Caco-2 (cell line): ENCODE measurements around the gene DNAJA3. TPM values are rescaled to one million over a fixed set of nuclear protein-coding genes. Genes with fewer than 3 reads are reported as not detected.

Experiments
- Bru-seq: library from RNA; stranded (reverse); fragments of 400-500 nt; gene quantifications from one replicate; lab custom pipeline; 2021; lab: Mats Ljungman, UMichigan
- BruChase-seq, 2 experiments: library from RNA; stranded (reverse); fragments of 400-500 nt; gene quantifications; one replicate each; lab custom pipeline; 2021; lab: Mats Ljungman, UMichigan
- BruUV-seq: library from RNA; stranded (reverse); fragments of 400-500 nt; replicated peaks from 2 replicates; lab custom pipeline; 2021; lab: Mats Ljungman, UMichigan
- CTCF ChIA-PET: fragments of 300-600 bp; sonication (Branson Sonifier 250); formaldehyde crosslinking; loops from one replicate; lab custom pipeline; 2022; ENCODE audit warnings: antibody characterized with exemption; lab: Charles Lee
- POLR2A ChIA-PET: fragments of 300-600 bp; sonication (Branson Sonifier 250); formaldehyde crosslinking; loops from one replicate; lab custom pipeline; 2022; ENCODE audit warnings: antibody characterized with exemption; lab: Charles Lee
- DNase-seq, 2 experiments: peaks; one replicate each; pipeline versions ENCODE4 v3.0.0 to v3.0.0-alpha.2; 2020 to 2022
- H3K27me3 ChIP-seq: replicated peaks from 2 replicates; pipeline ENCODE4 v1.6.0; 2011; ENCODE audit warnings: low read length; ENCODE audit not compliant: control insufficient read depth, insufficient read depth
- H3K36me3 ChIP-seq: 2 replicates; pipeline ENCODE4 v1.5.1; 2011; ENCODE audit warnings: low read length; ENCODE audit not compliant: control insufficient read depth, insufficient read depth
- H3K4me1 ChIP-seq: fragments of 250-450 bp; sonication (Bioruptor Pico); 2 replicates; pipeline ENCODE4 v1.5.1; 2020; ENCODE audit warnings: mild to moderate bottlenecking
- H3K4me3 ChIP-seq: 2 replicates; pipeline ENCODE4 v1.5.1; 2011; ENCODE audit warnings: low read depth, mild to moderate bottlenecking, control low read depth, low read length
- H3K9me3 ChIP-seq: fragments of 250-450 bp; sonication (Bioruptor Pico); 2 replicates; pipeline ENCODE4 v1.5.1; 2020; ENCODE audit warnings: mild to moderate bottlenecking, moderate library complexity
- H3K27ac Mint-ChIP-seq: one replicate; pipeline ENCODE4 v1.8.0; 2022; ENCODE audit warnings: mixed read lengths; ENCODE audit not compliant: unreplicated experiment
- H3K27me3 Mint-ChIP-seq: one replicate; pipeline ENCODE4 v1.8.0; 2022; ENCODE audit warnings: mixed read lengths; ENCODE audit not compliant: insufficient read depth, unreplicated experiment
- H3K36me3 Mint-ChIP-seq: one replicate; pipeline ENCODE4 v1.8.0; 2022; ENCODE audit warnings: mild to moderate bottlenecking, mixed read lengths; ENCODE audit not compliant: insufficient read depth, unreplicated experiment
- H3K4me1 Mint-ChIP-seq: one replicate; pipeline ENCODE4 v1.8.0; 2022; ENCODE audit warnings: low read depth, mixed read lengths; ENCODE audit not compliant: unreplicated experiment
- H3K4me3 Mint-ChIP-seq: one replicate; pipeline ENCODE4 v1.8.0; 2022; ENCODE audit warnings: mild to moderate bottlenecking, moderate library complexity, mixed read lengths; ENCODE audit not compliant: unreplicated experiment
- H3K9me3 Mint-ChIP-seq: one replicate; pipeline ENCODE4 v1.8.0; 2022; ENCODE audit warnings: mixed read lengths; ENCODE audit not compliant: unreplicated experiment
- CTCF ChIP-seq, 2 experiments: fragments of 200-600 bp in 1 of 2; IDR thresholded peaks; 1 replicate in 1 of 2; 2 replicates in 1 of 2; pipeline versions ENCODE4 v1.5.1 to v1.8.0; 2011 to 2022; ENCODE audit warnings: antibody characterized with exemption in 1 of 2, control low read depth in 1 of 2, inconsistent platforms in 1 of 2, low read depth in 1 of 2, low read length in 1 of 2, mild to moderate bottlenecking in 1 of 2, moderate library complexity in 1 of 2; ENCODE audit not compliant: insufficient read depth in 1 of 2, severe bottlenecking in 1 of 2, unreplicated experiment in 1 of 2
- intact Hi-C: fragments of 100-400 bp; cut with micrococcal nuclease; formaldehyde crosslinking; loops from one replicate; pipeline ENCODE4 v1.10.0; 2022; ENCODE audit not compliant: unreplicated experiment
- long read RNA-seq: library from polyadenylated mRNA; stranded (forward); transcript quantifications from one replicate; pipeline ENCODE4 v2.0.0, GENCODE V29; 2022
- total RNA-seq: library from RNA; stranded (reverse); gene quantifications from 2 replicates; pipeline ENCODE4 v1.2.3, GENCODE V29; 2022

Gene DNAJA3
- total RNA-seq = 77.1 and 79.6 TPM in 2 replicates
- Bru-seq, nascent RNA = percentile 75 among the genes with signal in this experiment
- percentile 78 among the genes with signal in this experiment for BruChase-seq, experiment 1, labeled RNA remaining after a 2-hour chase
- percentile 85 among the genes with signal in this experiment for BruChase-seq, experiment 2, labeled RNA remaining after a 6-hour chase
- long read RNA-seq, transcript DNAJA3-201 (12 exons, 2,763 nt) = minor isoform, 58 of 211 reads
- long read RNA-seq, transcript DNAJA3-202 (11 exons, 2,591 nt) = major isoform, 112 of 211 reads
- long read RNA-seq, partial matches to known transcripts = 10 of 211 reads
- long read RNA-seq, other reads (novel, unspliced or antisense) = 31 of 211 reads

DNA sequence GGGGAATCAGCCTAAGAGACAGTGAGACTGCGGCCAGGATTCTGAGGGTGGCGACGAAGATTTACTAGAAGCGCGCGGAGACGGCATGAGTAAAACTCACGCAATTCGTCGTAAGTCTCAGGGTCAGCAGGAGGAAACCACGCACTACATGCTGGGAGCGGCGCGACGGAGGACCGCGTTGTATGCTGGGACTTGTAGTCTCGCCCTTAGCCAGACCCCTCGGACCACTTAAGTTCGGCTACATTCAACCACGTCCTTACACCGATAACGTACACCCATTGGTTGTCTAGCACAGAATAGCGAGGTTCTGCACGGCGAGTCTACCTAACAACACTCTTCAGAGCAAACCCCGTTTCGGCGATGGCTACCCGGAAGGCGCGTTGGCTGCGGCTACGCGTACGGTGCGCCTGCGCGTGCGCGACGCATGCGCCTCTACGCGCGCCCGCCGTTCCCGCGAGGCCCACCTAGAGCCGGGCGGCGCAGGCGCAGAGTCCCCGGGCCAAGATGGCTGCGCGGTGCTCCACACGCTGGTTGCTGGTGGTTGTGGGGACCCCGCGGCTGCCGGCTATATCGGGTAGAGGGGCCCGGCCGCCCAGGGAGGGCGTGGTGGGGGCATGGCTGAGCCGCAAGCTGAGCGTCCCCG is at the start of gene DNAJA3:
Gene DNAJA3 (plus strand): TSS at position 491 of the 643 bp plus-strand sequence. CDS start 14 bp downstream, at position 505.
- Histone ChIP-seq H3K4me3 (peak within 1 kb of the TSS; percentile 50), H3K4me1 (peaks cover 9% of the 10 kb centered on the region; the same call in 1 of the 2 replicates), H3K9me3 (no peaks in the 10 kb centered on the region), H3K27me3 (no peaks in the 10 kb centered on the region), H3K36me3 (no peaks in the 10 kb centered on the region)
- Mint-ChIP-seq H3K4me3 (peak within 1 kb of the TSS; percentile 94), H3K27me3 (no peaks in the 10 kb centered on the region), H3K27ac (peak within 1 kb of the TSS; percentile 99), H3K9me3 (no peaks in the 10 kb centered on the region), H3K36me3 (peaks cover 37% of the 10 kb centered on the region), H3K4me1 (peaks cover 6% of the 10 kb centered on the region)
- BruUV-seq = no TSS peak
- ChIA-PET POLR2A (no interaction called here), CTCF (no interaction called here)
- no peak for TF ChIP-seq CTCF (IDR thresholded peaks at IDR 0.05; ENCODE audit: insufficient read depth in 1 of 2, low read depth in 1 of 2, low read length in 1 of 2, severe bottlenecking in 1 of 2, unreplicated experiment in 1 of 2)
- peak; percentile 89 to 91 for DNase-seq
- intact Hi-C loops = loop anchor here (5.0 kb wide), 2 partner anchors 52 to 187 kb away; partner anchors contain the start of genes HMOX2 and UBALD1

GRCh38 chr16:4376126-4376892 is 49.4 kb upstream of the DNAJA3 start:
- intact Hi-C loops = no loop called here
- Mint-ChIP-seq H3K27ac (no peak overlapping the region), H3K4me1 (no peaks in the 10 kb centered on the region), H3K27me3 (no peaks in the 10 kb centered on the region), H3K9me3 (no peaks in the 10 kb centered on the region), H3K4me3 (no peak overlapping the region), H3K36me3 (peaks cover 7% of the 10 kb centered on the region)
- DNase-seq = no peak
- ChIA-PET POLR2A (no interaction called here), CTCF (no interaction called here)
- TF ChIP-seq CTCF (IDR thresholded peaks at IDR 0.05; ENCODE audit: insufficient read depth in 1 of 2, low read depth in 1 of 2, low read length in 1 of 2, severe bottlenecking in 1 of 2, unreplicated experiment in 1 of 2) = no peak
- Histone ChIP-seq H3K4me1 (peaks cover 37% of the 10 kb centered on the region), H3K36me3 (no peaks in the 10 kb centered on the region; the same call in 1 of the 2 replicates), H3K4me3 (no peak overlapping the region), H3K9me3 (no peaks in the 10 kb centered on the region), H3K27me3 (no peaks in the 10 kb centered on the region)
- BruUV-seq = no TSS peak
